Measurements from ENCODE around the gene RAE1. TPM values are rescaled to one million over a fixed set of nuclear protein-coding genes. Genes with fewer than 3 reads are reported as not detected.

Gene RAE1
- total RNA-seq, 4 donors from 2014 or later: 24.4 to 42.7 (median 28.3) TPM

DNA sequence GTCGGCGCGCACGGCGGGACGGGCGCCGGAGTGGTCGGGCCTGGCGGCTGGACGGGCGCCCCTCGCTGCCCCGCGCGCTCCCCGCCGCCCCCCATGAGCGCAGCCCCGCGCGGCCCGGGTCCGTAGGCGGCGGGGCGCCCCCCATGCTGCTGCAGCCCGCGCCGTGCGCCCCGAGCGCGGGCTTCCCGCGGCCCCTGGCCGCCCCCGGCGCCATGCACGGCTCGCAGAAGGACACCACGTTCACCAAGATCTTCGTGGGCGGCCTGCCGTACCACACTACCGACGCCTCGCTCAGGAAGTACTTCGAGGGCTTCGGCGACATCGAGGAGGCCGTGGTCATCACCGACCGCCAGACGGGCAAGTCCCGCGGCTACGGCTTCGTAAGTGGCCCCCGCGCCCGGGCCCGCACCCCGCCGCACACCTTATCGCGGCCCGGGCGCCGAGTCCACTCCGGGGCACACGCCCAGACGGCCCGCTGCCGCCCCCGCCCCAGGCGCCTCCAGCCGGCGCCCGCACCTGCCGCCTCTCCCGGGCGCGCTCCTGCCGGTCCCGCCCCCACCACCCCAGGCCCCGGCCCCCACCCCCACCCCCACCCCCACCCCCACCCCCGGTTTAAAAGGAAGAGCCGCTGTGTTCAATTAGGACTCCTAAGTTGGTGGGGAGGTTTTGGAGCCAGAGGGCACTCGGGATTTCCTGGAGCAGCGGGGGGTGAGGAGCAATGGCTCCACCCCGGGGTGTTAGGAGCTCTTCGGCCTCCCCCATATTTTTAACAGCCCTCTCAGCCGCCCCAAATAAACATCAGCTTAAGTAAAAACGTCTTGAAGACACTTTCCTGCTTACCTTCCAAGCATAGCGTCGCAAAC is 40.6 kb downstream of the RAE1 start:
- TF ChIP-seq, protein P1, sequence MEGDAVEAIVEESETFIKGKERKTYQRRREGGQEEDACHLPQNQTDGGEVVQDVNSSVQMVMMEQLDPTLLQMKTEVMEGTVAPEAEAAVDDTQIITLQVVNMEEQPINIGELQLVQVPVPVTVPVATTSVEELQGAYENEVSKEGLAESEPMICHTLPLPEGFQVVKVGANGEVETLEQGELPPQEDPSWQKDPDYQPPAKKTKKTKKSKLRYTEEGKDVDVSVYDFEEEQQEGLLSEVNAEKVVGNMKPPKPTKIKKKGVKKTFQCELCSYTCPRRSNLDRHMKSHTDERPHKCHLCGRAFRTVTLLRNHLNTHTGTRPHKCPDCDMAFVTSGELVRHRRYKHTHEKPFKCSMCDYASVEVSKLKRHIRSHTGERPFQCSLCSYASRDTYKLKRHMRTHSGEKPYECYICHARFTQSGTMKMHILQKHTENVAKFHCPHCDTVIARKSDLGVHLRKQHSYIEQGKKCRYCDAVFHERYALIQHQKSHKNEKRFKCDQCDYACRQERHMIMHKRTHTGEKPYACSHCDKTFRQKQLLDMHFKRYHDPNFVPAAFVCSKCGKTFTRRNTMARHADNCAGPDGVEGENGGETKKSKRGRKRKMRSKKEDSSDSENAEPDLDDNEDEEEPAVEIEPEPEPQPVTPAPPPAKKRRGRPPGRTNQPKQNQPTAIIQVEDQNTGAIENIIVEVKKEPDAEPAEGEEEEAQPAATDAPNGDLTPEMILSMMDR (IDR thresholded peaks at IDR 0.05): no peak
- no peak for TF ChIP-seq POLR2A (IDR thresholded peaks at IDR 0.05)
- Histone ChIP-seq H3K9me3 (no peaks in the 10 kb centered on the region), H3K4me1 (peaks cover 43 to 74% (median 61%) of the 10 kb centered on the region in 3 donors), H3K36me3 (peaks cover 0 to 27% (median 0%) of the 10 kb centered on the region in 3 donors), H3K4me3 (peak overlapping the region; percentile 58 to 87 (median 72)), H3K27me3 (no peaks in the 10 kb centered on the region), H3K27ac (peak overlapping the region; percentile 76 to 92 (median 86))
- DNase-seq: no peak
- intact Hi-C loops (cut with DNase I): no loop called here
- WGBS, 2 donors: 17% methylated on average over 2 of the region's 98 CpGs; no CpG with 5 or more reads in 1 of the 2 donors

DNA sequence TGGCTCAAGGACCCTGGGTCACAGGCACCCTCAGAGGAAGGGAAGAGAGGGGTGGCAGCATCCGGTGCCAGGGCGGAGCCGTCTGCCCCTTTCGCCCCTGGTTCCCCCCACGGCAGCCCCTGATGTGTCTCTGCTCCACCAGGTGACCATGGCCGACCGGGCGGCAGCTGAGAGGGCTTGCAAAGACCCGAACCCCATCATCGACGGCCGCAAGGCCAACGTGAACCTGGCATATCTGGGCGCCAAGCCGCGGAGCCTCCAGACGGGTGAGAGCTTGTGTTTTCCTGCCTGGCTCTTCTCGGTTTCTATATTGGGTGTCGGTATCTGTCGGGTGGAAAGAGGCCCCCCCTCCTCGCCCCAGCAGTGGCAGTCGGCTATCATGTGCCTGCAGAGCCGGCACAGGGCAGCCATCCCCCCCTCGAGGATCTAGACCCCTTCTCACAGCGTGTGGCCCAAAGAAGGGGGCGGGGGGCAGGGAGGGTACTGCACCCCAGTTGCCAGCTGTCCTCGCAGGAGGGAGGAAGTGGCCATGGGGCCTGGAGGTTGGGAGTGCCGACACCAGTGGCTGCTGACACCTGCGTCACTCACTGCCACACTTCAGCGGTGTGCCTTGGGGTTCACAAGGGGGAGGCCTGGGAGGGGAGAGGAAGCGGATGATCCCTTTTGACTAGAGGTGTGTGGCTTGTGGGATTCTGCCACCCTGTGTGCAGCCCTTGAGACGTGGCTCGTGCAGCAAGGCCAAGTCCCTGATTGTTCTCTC is 41.6 kb downstream of the RAE1 start:
- intact Hi-C loops (cut with DNase I): no loop called here
- peaks cover 0 to 36% (median 0%) of the 10 kb centered on the region in 3 donors for H3K36me3 ChIP-seq
- peak overlapping the region; percentile 76 to 92 (median 86) for H3K27ac ChIP-seq
- no peak for DNase-seq
- no peaks in the 10 kb centered on the region for H3K27me3 ChIP-seq
- no peaks in the 10 kb centered on the region for H3K9me3 ChIP-seq
- H3K4me1 ChIP-seq: peaks cover 48 to 85% (median 61%) of the 10 kb centered on the region in 3 donors
- 52 to 71% methylated on average over 5 to 17 of the region's 33 CpGs for WGBS, 2 donors
- H3K4me3 ChIP-seq: peak overlapping the region; percentile 58 to 87 (median 72)
- TF ChIP-seq, protein P1 (IDR thresholded peaks at IDR 0.05): no peak
- peak in 1 of 4 donors; percentile 28 for TF ChIP-seq POLR2A (IDR thresholded peaks at IDR 0.05)

DNA sequence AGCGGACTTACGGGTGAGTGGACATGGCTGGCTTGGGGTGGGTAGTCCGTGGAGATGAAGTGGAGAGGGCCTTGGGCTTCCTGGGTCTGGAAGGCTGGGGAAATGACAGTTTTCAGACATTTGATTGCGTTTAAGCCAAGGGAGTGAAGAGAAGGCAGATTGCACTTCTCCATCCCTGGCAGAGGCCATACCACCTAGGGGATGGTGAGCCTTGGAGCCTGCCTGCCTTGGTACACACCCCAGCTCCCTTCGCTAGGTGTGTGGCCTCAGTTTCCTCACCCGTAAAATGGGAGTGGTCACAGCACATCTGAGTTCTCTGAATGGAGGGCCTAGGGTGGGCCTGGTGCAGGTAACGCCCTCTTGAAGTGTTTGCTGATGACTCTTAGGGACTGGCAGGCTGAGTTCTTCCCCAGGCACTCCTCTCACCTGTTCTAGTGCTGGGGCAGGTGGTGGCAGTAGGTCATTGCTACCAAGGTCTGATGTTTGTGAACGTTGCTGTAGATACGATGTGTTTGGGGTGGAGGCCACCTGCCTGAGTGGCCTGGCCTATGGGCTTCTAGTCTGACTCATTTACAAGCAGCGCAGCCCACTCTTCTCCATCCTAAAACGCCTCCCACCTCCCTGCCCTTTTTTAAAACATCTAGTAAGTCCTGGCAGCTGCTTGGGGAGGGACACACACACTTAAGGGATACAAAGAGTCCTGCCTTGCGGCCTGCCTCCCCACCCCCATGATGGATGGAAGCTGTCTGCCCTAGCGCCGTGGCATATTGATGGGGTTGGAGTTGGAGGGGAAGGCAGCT is 42.5 kb downstream of the RAE1 start:
- peaks cover 55 to 92% (median 68%) of the 10 kb centered on the region in 3 donors for H3K4me1 ChIP-seq
- TF ChIP-seq, protein P1 (IDR thresholded peaks at IDR 0.05): no peak
- TF ChIP-seq POLR2A (IDR thresholded peaks at IDR 0.05): no peak
- intact Hi-C loops (cut with DNase I): no loop called here
- peak overlapping the region; percentile 76 to 92 (median 86) for H3K27ac ChIP-seq
- DNase-seq: no peak
- no peaks in the 10 kb centered on the region for H3K9me3 ChIP-seq
- H3K4me3 ChIP-seq: peak overlapping the region; percentile 58 to 87 (median 72)
- H3K36me3 ChIP-seq: peaks cover 0 to 36% (median 0%) of the 10 kb centered on the region in 3 donors
- no peaks in the 10 kb centered on the region for H3K27me3 ChIP-seq
- WGBS, 2 donors: 56 to 77% methylated on average over 8 to 9 of the region's 14 CpGs

DNA sequence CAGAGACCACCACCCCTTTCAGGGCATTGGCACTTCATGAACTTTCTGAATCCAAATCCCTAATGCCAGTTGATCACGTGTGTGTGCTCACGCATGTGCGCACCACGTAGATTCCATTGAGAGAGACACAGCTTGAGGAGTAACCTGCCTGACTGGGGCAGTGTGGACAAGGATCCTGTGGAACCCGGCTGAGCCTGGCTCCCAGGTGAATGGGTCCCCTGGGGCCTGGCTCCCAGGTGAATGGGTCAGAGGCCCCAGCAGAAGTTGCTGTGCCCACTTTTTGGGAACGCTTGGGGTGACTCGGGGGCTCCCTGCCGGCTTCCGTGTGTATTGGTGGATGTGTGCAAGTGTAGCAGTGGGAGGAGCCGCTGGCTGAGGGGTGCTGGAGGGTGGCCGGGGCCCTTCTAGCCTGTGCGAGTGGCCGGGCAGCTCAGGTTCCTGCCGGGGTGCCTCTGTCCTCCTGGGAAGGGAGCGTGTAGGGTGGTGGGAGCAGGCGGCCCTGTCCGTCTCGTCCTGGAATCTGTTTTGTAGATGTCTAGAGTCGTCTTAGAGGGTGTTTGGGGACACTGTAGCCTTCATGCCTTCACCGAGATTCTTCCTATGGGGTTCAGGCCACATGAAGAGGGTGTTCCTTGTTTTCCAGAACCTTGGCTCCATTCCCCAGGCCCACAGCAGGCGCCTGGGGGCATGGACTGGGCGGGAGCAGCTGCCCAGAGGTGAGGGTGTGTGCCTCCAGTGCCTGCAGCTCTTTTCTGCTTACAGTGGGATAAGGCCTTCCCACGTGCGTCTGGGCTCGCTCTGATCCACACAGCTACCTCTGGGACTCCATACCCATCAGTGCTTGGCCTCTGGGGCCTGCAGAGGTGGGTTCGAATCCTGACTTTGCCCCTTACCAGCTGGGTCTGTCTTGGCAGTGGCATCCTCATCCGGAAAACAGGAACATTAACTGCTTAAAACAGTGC is 43.3 kb downstream of the RAE1 start:
- no peak for DNase-seq
- TF ChIP-seq, protein P1 (IDR thresholded peaks at IDR 0.05): no peak
- no peak for TF ChIP-seq POLR2A (IDR thresholded peaks at IDR 0.05)
- intact Hi-C loops (cut with DNase I): no loop called here
- WGBS, 2 donors: 64 to 78% methylated on average over 3 to 9 of the region's 27 CpGs
- Histone ChIP-seq H3K27ac (peak overlapping the region in 3 of 4 donors; percentile 76 to 92 (median 89)), H3K27me3 (no peaks in the 10 kb centered on the region), H3K9me3 (no peaks in the 10 kb centered on the region), H3K36me3 (peaks cover 0 to 36% (median 0%) of the 10 kb centered on the region in 3 donors), H3K4me3 (peak overlapping the region in 1 of 4 donors; percentile 87), H3K4me1 (peaks cover 60 to 92% (median 76%) of the 10 kb centered on the region in 3 donors)

Measured in esophagus squamous epithelium (tissue), 5 donors.